HPDE6-E6E7 (cell line): Measurements from ENCODE around the gene CATSPER3.
A peak's percentile ranks its signal among the peaks of the same experiment; 100 is the strongest.

Experiments used
- DNase-seq: peaks from one replicate; pipeline ENCODE4 v3.0.0; 2011; ENCODE audit warnings: missing footprints; ENCODE audit errors: extremely low spot score

Gene CATSPER3

DNA sequence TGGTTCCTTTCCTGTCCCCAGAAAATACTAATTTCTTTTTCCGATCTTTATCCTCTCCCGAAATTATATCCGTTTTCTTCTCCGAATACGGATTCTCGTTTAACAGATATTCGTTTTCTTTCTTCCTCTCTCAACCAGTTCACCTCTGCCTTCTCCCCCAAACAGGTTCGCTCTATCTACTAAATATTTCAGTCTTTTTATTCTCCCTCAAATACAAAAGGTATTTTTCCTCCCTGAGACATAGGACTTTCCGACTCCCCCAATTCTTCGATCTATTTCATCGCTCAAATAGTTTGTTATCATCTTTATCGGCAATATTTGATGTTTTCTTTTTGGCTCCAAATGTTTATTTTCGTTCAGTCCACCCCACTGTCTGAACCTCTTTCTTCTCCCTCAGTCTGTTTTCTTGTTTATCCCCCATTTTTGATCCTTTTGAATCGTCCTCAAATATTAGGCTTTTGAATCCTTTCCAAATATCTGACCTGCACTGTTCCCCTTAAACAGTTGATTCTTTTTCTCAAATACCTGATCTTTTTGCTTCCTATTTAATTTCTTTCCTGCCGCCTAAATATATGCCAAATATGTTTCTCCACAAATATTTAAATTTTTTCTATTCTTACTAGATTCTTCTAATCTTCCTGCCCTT lies 61.9 kb downstream of the CATSPER3 start:
- DNase-seq = no peak

DNA sequence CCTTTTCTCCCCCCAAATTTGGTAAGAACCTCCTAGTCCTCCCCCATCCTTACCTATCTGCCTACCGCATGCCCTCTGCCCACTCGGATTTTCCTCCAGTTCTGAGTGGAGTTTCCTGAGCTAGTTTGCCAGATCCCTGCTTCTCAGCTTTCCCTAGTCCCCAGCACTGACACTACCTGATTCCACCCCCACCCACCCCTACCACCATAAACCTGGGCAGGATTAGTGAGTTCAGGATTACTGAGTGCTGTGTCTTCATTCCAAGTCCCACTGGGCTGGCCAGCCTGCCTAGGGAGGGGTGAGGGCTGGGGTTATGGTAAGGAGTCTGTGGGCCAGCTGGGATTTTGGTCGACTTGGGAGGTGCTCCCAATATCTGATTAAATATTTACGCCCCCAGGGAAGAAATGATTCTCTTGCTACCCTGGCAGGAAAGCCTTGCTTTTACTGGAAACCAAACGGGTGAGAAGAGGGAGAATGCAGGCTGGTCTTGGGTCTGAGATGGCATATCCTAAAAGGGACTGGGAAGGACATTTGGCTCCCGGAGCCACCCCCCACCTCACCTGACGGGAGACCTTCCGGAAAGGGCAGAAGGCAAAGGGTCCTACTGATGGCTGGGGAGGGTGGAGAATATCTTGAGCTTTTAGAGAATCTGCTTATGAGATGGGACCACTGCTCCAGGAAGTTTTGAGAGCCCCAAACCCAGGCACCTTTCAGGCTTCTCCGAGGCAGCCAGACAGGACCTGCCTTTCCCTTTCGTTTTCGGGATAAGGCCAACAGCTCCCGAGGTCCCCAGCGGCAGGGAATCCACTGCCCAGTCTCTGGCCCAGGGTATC lies 62.6 kb downstream of the CATSPER3 start:
- DNase-seq = no peak

DNA sequence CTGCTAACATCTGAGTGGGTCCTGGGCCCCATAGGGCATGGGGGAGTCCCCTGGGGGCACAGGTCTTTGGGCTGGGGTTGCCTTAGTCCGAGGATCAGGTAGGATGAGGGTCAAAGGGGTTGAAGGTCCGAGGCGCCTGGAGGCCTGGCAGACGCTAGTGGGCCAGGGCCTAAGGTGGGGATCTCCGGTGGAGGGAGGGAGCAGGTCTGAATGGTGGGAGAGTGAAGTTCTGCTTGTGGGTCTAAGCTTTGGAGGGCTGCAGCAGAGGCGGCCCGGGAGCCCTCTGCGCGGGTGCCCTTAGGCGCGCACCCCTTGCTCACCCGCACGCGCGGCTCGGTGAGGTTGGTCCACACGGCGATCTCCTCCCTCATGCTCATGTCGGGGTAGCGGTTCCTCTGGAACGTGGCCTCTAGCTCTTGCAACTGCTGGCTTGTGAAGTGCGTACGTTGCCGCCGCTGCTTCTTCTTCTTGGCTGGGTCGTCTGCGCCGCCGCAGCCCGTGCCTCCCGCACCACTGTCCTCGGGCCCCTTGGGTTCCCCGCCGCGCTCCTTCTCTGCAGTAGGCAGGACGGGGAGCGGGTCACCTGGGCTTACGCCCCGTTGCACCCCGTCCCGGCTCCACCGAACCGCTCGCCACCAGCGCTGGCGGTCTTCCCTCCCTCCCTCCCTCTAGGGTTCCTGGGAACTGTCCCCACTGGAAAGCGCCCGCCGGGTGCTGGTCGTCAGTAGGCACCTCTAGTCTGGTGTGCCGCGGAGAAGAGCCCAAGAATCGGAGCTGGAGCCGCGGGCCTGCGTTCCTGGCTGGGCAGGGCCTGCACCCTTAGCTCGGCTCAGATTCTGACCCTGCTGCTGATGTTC lies 63.5 kb downstream of the CATSPER3 start:
- DNase-seq = no peak

DNA sequence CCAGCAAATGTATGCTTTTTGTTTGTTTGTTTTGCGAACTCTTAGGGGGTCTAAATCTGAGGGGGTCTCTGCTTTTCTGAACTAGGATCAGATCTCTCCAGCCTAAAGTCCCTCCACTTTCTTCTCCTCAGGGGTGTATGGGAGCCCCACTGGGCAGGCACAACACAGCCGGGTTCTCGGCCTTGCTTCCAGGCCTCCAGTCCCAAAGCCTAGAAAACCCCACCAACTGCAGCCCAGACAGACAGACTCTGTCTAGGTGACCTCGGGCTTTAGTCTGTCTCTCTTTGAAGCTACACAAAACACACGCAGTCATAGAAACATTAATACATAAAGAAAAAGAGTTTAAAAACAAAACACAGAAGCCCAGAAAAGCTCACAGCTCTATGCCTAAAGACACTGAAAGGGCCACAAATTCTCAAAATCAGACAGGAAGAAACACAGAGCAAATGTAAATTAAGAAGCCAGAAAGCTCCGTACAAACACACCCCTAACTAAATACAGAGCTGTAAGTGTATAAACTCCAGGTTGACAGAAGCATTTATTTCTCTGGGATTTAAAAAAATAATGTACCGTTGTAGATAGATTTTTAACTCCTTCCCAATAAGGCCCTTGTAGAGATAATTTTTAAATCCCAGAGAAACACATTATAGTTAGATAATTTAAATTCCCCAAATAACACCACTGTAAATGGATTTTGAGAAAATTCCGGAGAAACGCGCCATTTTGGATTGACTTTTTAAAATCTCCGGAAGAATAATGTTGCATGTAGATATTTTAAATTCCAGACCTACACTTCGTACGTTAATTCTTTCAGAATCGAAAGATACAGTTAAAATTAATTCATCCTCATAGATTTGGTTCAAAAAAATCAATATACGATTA lies 64.3 kb downstream of the CATSPER3 start:
- no peak for DNase-seq

DNA sequence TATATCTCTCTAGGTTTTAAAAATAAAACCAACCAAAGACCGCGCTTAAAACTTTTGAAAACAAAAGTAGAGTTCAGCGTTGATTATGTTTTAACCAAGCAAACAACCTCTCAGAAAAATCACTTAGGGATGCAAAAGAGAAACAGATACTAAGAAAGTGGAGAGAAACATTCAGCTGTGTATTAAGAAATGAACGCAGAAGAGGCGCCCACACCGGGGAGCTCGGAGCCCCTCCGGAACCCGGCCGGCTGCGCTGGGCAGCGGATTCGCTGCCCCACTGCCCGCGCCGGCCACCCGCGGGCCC lies 64.9 kb downstream of the CATSPER3 start:
- DNase-seq = no peak

DNA sequence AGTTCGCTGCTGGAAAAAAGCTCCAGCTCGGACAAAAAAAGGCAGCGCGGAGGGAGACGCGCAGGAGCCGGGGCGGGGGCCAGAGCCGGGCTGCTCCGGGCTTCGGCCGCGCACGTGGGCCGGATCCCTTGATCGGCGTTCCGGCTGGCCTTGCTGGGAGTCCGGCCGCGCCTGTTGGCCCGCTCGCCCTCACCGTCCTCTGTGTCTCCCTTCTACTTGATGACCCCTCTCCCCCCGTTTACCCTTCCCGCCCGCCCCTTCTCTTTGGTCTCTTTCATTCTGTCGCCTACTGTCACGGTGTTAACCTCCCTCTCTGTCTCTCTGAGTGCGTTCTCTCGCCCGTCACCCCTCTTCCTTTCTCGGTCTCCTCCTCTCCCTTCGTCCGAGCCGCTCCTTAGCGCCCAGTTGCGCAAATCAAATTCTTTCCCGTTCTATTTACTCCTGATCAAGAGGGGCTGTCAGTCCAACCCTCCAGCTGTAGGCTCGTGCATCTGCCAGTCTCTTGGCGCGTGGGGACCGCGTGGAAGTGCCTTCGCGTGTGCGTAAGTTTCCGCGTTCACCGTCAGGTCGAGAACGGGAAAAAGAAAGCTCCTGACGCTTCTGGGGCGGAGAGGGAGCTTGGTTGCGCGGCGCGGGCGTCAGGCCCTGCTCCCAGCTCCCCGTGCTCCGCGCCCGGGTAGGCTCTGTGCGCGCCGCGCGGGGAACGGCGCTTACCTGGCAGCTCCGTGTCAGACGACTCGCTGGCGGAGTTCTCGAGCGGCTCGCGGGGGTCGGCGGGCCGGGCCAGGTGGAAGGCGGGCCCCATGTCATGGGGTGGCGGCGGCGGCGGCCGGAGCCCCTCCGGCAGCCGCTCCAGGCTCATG lies 65.5 kb downstream of the CATSPER3 start:
- no peak for DNase-seq

DNA sequence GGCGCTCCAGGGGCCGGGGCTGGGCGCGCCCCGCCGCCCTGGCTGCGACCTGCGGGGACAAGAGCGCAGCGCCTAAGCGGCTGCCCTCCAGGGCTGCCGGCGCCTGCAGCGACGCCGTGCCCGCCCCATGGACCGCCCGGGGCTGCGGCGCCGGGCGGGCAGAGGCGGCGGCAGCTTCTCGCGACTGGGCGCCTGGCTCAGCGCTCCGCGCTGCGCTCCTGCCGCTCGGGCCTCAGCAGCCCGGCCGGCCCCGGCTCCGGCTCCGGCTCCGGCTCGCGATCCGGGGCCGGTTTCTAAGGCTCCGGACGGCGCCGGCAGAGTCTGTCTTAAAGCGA lies 66.2 kb downstream of the CATSPER3 start, which contains the start of gene PITX1:
PITX1 (minus strand) TSS at position 328 of the 335 bp plus-strand sequence. CDS start 347 bp downstream, outside the sequence.
- no peak for DNase-seq

DNA sequence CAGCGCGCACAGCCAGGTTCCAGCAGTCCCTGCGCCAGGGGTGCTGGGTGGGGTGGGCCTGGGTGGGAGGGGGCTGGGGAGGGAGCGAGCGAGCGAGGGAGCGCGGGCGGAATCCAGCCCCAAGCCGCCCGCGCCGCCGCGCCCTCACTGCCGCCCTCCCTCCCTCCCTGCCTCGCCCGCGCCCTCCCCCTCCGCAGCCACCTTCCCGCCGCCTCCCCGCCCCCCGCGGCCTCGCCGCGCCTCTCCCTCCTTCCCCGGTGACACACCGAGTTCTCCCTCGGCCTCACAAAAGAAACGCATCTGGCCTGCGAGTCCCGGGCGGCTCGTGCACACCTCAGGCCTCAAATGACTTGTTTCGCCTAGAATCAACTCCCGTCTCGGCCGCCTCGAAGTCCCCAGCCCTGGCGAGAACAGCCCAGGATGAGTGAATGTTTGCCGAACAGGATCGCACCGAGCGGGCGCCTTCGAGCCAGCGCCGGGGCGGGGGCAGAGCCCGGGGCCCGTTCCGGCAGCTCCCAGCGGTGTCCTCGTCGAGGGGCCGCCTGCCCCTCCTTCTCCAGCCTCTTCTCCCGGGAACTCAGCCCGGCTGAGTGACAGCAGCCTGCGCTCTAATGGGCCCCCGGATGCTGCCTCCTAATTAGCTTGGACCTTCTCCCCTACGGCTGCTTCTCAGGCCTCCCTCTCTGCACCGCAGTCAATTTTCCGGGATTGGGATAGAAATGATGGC lies 66.7 kb downstream of the CATSPER3 start:
- peak; percentile 66 for DNase-seq

DNA sequence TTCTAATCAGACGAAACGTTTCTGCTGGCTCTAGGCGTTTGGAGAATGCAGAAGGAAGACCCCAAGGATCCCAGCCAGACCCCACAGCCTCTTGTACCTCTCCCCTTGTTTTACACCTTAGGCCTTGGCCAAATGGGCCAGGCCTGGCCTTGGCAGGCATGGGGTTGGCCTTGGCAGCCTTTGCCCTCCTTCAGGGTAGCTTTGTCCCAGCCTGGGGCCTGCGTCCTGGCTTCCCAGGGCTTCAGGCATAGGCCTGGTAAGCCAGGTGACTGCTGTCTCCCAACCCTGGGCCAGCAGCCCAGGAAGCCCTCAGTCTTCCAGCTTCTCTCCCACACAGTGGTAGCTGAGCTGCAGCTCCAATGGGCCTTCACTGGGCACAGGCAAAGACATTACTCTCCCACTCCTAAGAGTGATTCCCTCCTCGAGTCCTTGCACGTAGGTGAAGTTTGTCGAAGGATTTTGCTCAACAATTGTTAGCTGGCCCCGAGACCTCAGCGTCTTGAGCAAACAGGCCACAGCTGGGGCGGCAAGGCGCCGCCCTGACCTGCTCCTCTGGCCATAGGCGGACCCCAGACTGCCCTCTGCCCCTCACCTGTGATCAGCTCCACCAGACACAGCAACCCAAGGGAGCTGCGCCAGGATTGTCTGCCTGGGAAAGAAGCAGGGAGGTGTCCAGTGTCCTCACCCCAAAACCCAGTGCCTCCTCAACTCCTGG lies 67.4 kb downstream of the CATSPER3 start:
- DNase-seq = no peak

DNA sequence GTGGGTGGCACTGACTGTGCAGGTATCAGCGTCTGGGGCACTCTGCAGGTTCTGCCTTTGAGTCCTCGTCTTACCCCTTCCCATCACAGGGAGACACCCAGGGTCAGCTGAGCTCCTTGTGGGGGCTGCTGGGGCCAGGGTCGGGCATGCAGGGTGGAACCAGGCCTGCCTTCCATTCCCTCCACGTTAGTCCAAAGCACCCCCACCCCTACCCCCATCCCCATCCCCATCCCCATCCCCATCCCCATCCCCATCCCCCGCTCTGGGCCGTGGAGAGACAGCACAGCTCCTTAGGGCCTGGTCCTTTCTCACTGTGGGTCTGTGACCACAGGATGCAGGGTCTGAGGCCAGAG lies 67.9 kb downstream of the CATSPER3 start:
- no peak for DNase-seq

DNA sequence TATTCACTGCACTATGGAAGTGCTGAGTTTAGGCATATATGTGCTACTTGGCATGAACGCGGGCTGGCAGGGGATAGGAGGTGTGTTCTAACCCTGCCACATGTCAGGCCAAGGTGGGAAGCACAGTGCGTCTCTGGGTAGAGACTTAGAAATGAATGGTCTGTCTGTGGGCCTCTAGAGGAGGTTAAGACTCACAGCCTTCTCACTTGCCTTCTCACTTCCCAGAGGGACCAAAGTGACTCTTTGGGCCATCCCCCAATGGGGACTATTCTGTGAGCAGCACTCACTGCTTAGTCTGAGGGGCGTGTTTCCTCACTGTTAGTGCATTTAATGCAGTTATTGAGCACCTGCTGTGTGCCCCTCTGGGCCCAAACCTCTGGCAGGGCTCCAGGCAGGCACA lies 68.7 kb downstream of the CATSPER3 start:
- DNase-seq = no peak

DNA sequence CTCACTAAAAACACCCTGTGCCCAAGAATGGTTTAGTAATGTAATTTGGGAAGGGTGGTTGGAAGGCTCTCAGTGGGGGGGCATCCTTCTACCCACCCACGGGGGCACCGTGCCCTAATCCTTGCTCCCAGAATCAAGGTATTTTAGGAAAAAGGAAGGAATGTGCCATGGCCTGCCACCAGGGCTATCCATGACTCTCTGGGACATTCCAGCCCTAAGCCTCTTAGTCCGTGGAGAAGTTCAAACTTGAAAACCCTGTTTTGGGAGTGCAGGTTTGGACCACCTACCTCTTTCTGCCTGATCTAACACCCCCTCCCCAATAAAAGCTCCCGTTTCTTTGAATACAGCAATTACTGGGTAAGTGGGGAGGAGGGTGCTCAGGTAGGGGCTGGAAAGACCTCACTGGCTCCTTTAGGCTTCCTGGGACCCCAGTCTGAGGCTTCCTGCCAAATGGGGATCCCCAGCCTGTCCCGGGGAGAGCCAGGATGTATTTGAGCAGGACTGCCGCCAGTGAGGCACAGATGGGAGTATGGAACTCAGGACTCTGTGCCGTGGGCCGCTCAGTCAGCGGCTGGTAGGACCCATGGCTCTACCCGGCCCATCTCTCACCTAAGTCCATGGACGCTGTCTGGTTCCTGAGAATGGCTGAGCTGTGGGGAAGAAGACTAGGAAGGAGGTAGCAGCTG lies 70.0 kb downstream of the CATSPER3 start:
- no peak for DNase-seq

DNA sequence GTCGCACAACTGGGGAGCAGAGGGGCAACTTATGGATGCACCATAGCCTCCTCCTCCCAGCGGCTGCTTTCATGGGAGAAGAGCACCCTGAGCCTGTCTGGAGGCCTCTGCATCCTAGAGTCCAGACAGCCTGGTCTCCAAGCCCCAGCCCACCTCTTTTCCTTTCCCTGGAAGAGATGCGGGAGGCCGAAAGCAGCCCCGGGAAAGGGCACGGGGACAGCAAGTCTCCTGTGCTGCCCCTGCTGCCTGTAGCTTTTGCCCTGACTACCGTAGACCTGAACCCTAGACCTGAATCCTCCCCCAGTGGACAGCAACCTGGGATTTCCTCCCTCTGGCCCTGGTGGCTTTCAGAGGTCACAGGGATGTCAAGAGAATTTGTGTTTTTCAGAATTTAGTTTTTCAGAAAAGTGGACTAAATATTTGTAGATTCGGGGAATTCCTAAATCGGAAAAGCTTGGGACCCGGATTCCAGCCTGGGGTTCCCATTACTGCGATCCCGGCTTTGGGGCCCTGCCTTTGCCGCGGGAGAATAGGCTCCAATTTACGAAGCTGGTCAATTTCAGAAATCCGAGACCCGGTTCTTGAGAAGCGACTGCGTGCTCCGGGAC lies 70.6 kb downstream of the CATSPER3 start:
- DNase-seq = no peak

DNA sequence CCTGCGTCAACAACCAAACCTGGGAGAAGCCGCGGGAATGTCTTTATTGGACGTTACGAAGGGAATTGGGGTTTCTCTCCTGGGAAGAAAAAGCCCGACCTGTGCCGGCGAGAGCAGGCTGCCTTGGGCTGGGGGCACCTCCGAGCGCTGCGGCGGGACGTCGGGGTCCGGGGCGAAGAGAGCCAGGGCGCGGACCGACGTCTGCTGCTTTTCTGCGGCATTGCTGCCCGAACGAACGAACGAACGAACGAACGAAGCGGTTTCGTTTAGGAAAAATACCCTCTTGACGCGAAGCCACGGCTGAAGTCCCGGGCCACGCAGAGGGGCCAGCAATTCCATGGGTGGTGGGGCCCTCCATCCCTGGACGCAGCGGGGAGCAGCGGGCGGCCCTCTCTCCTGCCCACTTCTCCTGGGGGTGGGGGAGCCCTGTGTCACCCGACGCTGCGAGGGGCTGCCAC lies 71.1 kb downstream of the CATSPER3 start:
- no peak for DNase-seq

DNA sequence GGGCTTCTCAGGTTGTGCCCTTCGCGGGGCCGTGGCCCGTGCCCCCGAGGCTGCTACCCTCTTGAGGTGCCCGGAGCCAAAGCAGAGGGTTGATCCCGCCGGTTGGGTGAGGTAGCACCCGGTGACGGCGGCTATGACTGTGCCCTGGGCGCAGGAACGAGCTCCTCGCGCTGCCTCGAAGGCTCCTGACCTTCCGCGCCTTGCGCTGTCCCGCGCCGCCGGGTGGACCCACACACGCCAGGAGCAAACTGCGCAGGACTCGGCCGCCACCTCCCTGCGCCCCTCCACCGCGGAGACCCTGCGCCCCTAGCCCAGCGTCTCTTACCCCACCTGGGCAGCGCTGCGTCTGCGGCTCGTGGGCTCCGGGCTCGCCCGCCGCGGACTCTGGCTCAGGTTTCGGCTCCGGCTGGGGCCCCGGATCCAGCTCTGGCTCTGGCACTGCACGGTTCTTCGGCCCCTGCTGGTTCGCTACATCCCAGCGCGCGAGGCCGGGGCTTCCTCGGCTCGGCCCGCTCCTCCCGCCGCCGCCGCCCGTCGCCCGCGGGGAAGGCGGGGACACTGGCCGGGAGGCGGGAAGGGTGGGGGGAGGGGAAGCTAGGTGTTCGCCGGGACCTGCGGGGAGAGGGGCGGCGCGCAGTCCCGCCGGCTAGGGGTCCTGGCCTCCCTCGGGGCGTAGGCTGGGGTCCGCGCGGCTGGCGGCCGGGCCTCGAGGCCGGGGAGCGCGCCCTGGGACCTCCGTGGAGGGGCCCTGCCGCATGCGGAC lies 71.7 kb downstream of the CATSPER3 start:
- no peak for DNase-seq

DNA sequence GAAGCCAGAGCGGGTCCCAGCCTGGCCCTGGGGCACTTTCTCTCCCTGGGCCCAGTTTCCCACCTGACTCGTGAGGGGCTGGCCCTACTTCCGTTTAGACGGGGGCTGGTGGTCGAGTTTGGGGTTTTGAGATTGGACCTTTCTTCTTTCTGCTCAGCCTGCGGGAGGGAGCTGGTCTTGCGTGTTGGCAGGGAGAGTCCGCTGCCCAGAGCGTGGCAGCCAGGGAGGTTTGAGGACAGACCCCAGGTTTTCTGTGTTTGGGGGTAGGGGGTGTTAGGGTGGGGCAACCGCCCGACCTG lies 72.3 kb downstream of the CATSPER3 start:
- no peak for DNase-seq

DNA sequence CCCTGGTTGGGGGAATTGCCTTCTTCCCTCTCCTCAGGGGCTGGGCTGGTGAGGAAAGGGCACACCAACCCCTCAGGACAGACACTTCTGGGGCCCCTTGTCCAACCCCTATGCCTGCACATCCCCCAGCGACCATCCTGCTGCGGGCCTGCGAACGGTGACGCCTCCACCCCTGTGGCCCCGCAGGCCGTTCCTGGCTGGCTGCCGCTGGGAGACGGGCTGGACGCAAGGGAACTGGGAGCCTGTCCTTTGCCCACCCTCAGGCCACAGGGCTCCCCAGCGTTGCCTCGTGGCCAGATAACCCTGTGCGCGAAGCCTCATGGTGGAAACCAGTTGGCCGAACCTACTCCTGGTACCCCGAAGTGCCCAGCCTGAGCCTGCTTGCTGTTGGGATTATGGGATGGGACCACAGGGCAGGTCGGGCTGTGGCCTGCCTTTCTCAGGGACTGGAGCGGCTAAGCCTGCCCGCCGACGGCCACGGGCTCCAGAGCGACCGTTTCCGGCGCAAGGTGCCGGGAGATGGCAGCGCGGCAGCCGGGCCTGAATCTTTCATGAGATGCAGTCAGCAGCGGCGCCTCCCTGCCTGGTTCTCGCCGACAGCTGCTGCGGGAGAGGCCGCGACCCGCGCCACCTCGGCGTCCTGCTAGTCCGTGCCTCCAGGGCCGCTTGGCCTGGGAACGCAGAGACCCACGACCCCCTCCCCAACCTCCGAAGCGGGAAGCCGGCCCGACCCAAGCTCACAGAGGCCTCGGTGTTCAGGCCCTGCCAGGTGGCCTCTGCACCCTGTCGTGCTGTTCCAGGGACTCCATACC lies 72.8 kb downstream of the CATSPER3 start:
- no peak for DNase-seq
